HCT116 (cell line): ENCODE measurements around the gene POU2F3. TPM values are rescaled to one million over a fixed set of nuclear protein-coding genes. Genes with fewer than 3 reads are reported as not detected.

Experiments used
- ATAC-seq: fragments of 200-7000 bp; cut with Tn5 transposase; 2 replicates; pipeline ENCODE4 v1.9.1; 2020; ENCODE audit warnings: mild to moderate bottlenecking, moderate library complexity
- BruUV-seq: library from RNA; stranded (reverse); fragments of 400-500 nt; replicated peaks from 2 replicates; lab custom pipeline; 2021; lab: Mats Ljungman, UMichigan
- CTCF ChIA-PET: fragments of 300-600 bp; sonication (Branson Sonifier 250); formaldehyde crosslinking; loops from one replicate; lab custom pipeline; 2021; ENCODE audit warnings: antibody characterized with exemption; lab: Charles Lee
- POLR2A ChIA-PET: fragments of 300-600, 350-600 bp; sonication (Branson Sonifier 250); formaldehyde crosslinking; loops from one replicate; lab custom pipeline; 2021; ENCODE audit warnings: antibody characterized with exemption; lab: Charles Lee
- RAD21 ChIA-PET, 2 experiments: fragments of 300-600 bp; sonication (Branson Sonifier 250); formaldehyde crosslinking; loops; one replicate each; lab custom pipeline; 2023; ENCODE audit warnings: low total read pairs in 2 of 2; ENCODE audit not compliant: uncharacterized antibody in 2 of 2, unreplicated experiment in 2 of 2, low non-redundant PET in 1 of 2; lab: Charles Lee
- DNase-seq: peaks from one replicate; pipeline ENCODE4 v3.0.0-alpha.2; 2010; ENCODE audit warnings: low read depth, low spot score
- H2AFZ ChIP-seq: fragments of 200-600 bp; shearing (Covaris generic), sonication (generic); 2 replicates; pipeline ENCODE4 v1.6.1; 2017; ENCODE audit warnings: low read depth, mixed run types, mixed read lengths, antibody characterized with exemption, low read length; ENCODE audit not compliant: poor library complexity, severe bottlenecking
- H3K27ac ChIP-seq: 2 replicates; pipeline ENCODE4 v1.5.1; 2012; ENCODE audit warnings: low read depth, low read length
- H3K27me3 ChIP-seq: fragments of 200-600 bp; sonication (generic); 2 replicates; pipeline ENCODE4 v1.6.1; 2016; ENCODE audit warnings: mixed run types, low read length, mixed read lengths; ENCODE audit not compliant: insufficient read depth
- H3K36me3 ChIP-seq, 2 experiments: fragments of 200-500 bp in 1 of 2; fragments of 200-600 bp in 1 of 2; sonication (Bioruptor generic) in 1 of 2; sonication (generic) in 1 of 2; 2 replicates each; pipeline versions ENCODE4 v1.5.1 to v1.6.1; 2014 to 2016; ENCODE audit warnings: low read length in 2 of 2, inconsistent platforms in 1 of 2, mixed read lengths in 1 of 2, mixed run types in 1 of 2; ENCODE audit not compliant: insufficient read depth in 2 of 2, control insufficient read depth in 1 of 2
- H3K4me1 ChIP-seq, 2 experiments: fragments of 200-600 bp in 1 of 2; sonication (generic) in 1 of 2; 2 replicates each; pipeline versions ENCODE4 v1.5.1 to v1.6.1; 2012 to 2017; ENCODE audit warnings: low read length in 2 of 2, inconsistent platforms in 1 of 2, mild to moderate bottlenecking in 1 of 2, mixed read lengths in 1 of 2, mixed run types in 1 of 2, moderate library complexity in 1 of 2; ENCODE audit not compliant: insufficient read depth in 2 of 2, control insufficient read depth in 1 of 2
- H3K4me2 ChIP-seq: fragments of 200-600 bp; sonication (generic); 2 replicates; pipeline ENCODE4 v1.6.1; 2017; ENCODE audit warnings: mixed run types, low read length, mixed read lengths
- H3K4me3 ChIP-seq, 2 experiments: fragments of 200-600 bp in 1 of 2; sonication (generic) in 1 of 2; replicated peaks in 1 of 2; 2 replicates each; pipeline ENCODE4 v1.5.1; 2011 to 2016; ENCODE audit warnings: low read length in 2 of 2, control low read depth in 1 of 2, low read depth in 1 of 2, mild to moderate bottlenecking in 1 of 2, mixed read lengths in 1 of 2, mixed run types in 1 of 2
- H3K79me2 ChIP-seq: fragments of 200-600 bp; sonication (generic); 2 replicates; pipeline ENCODE4 v1.6.1; 2017; ENCODE audit warnings: mild to moderate bottlenecking, mixed run types, low read length, moderate library complexity, mixed read lengths; ENCODE audit not compliant: insufficient read depth
- H3K9ac ChIP-seq: fragments of 200-600 bp; sonication (generic); 2 replicates; pipeline ENCODE4 v1.6.1; 2016; ENCODE audit warnings: low read length, mixed read lengths
- H3K9me2 ChIP-seq: fragments of 200-600 bp; sonication (generic), shearing (Covaris generic); 2 replicates; pipeline ENCODE4 v1.6.1; 2017; ENCODE audit warnings: mixed run types, mild to moderate bottlenecking, moderate library complexity; ENCODE audit not compliant: insufficient read depth
- H3K9me3 ChIP-seq, 2 experiments: fragments of 200-500 bp in 1 of 2; fragments of 200-600 bp in 1 of 2; sonication (Bioruptor generic) in 1 of 2; sonication (generic) in 1 of 2; 2 replicates each; pipeline ENCODE4 v1.6.1; 2014 to 2017; ENCODE audit warnings: low read length in 2 of 2, mixed read lengths in 2 of 2, inconsistent platforms in 1 of 2, low read depth in 1 of 2, mild to moderate bottlenecking in 1 of 2, mixed run types in 1 of 2, moderate library complexity in 1 of 2; ENCODE audit not compliant: control insufficient read depth in 1 of 2, insufficient read depth in 1 of 2
- H4K20me1 ChIP-seq: fragments of 200-600 bp; sonication (generic), shearing (Covaris generic); 2 replicates; pipeline ENCODE4 v1.6.1; 2017; ENCODE audit warnings: mixed run types, mild to moderate bottlenecking, moderate library complexity; ENCODE audit not compliant: insufficient read depth
- ATF3 ChIP-seq: IDR thresholded peaks from 2 replicates; pipeline ENCODE4 v1.6.1; 2012
- CBX3 ChIP-seq: IDR thresholded peaks from 2 replicates; pipeline ENCODE4 v1.6.1; 2012; ENCODE audit warnings: low read depth
- CEBPB ChIP-seq: IDR thresholded peaks from 2 replicates; pipeline ENCODE4 v1.6.1; 2012; ENCODE audit warnings: low read depth
- CTCF ChIP-seq, 3 experiments: fragments of 200-600 bp in 1 of 3; sonication (generic) in 1 of 3; IDR thresholded peaks in 2 of 3; conservative IDR thresholded peaks in 1 of 3; 2 replicates each; pipeline ENCODE4 v1.5.1; 2012 to 2017; ENCODE audit warnings: low read depth in 2 of 3, low read length in 2 of 3, antibody characterized with exemption in 1 of 3, borderline replicate concordance in 1 of 3, control low read depth in 1 of 3, mild to moderate bottlenecking in 1 of 3, mixed read lengths in 1 of 3, mixed run types in 1 of 3, moderate library complexity in 1 of 3; ENCODE audit not compliant: insufficient read depth in 1 of 3
- EZH2 ChIP-seq: fragments of 200-600 bp; sonication (generic); IDR thresholded peaks from 2 replicates; pipeline ENCODE4 v1.6.1; 2017; ENCODE audit warnings: antibody characterized with exemption, mixed run types
- EZH2phosphoT487 ChIP-seq: fragments of 200-600 bp; IDR thresholded peaks from 2 replicates; pipeline ENCODE4 v1.6.1; 2018; ENCODE audit warnings: antibody characterized with exemption, borderline replicate concordance
- FOSL1 ChIP-seq: IDR thresholded peaks from 2 replicates; pipeline ENCODE4 v1.6.1; 2012; ENCODE audit warnings: low read depth
- MAX ChIP-seq: IDR thresholded peaks from 2 replicates; pipeline ENCODE4 v1.6.1; 2012
- POLR2A ChIP-seq: IDR thresholded peaks from 2 replicates; pipeline ENCODE4 v1.7.0; 2011; ENCODE audit warnings: borderline replicate concordance; ENCODE audit not compliant: insufficient read depth, insufficient read length; ENCODE audit errors: extremely low read depth
- POLR2AphosphoS5 ChIP-seq: IDR thresholded peaks from 2 replicates; pipeline ENCODE4 v1.6.1; 2011; ENCODE audit warnings: mild to moderate bottlenecking, low read depth, low read length, moderate library complexity
- REST ChIP-seq: IDR thresholded peaks from 2 replicates; pipeline ENCODE4 v1.6.1; 2012; ENCODE audit warnings: low read depth
- SIN3A ChIP-seq: IDR thresholded peaks from 2 replicates; pipeline ENCODE4 v1.6.1; 2012; ENCODE audit warnings: low read depth
- SP1 ChIP-seq: IDR thresholded peaks from 2 replicates; pipeline ENCODE4 v1.6.1; 2012; ENCODE audit warnings: low read depth
- SRF ChIP-seq: IDR thresholded peaks from 2 replicates; pipeline ENCODE4 v1.6.1; 2012; ENCODE audit warnings: low read depth
- TCF7L2 ChIP-seq: IDR thresholded peaks from 2 replicates; pipeline ENCODE4 v1.7.0; 2011; ENCODE audit warnings: borderline replicate concordance, inconsistent platforms; ENCODE audit not compliant: insufficient read depth, insufficient read length; ENCODE audit errors: extremely low read depth
- YY1 ChIP-seq: IDR thresholded peaks from 2 replicates; pipeline ENCODE4 v1.6.1; 2011; ENCODE audit warnings: low read length, low read depth, moderate library complexity, mild to moderate bottlenecking; ENCODE audit not compliant: insufficient replicate concordance; ENCODE audit errors: extremely low read depth
- ZFX ChIP-seq: fragments of 450-650 bp; IDR thresholded peaks from 2 replicates; pipeline ENCODE4 v1.6.1; 2017
- ZNF274 ChIP-seq: fragments of 200-500 bp; sonication (Bioruptor generic); IDR thresholded peaks from 2 replicates; pipeline ENCODE4 v1.6.1; 2014; ENCODE audit warnings: mild to moderate bottlenecking, low read depth, low read length, inconsistent platforms
- intact Hi-C: fragments of 100-400 bp; cut with micrococcal nuclease; formaldehyde crosslinking; loops from 2 replicates; pipeline ENCODE4 v1.10.0; 2022
- total RNA-seq: library from RNA; stranded (reverse); gene quantifications from one replicate; pipeline ENCODE4 v1.2.1, GENCODE V29; 2021; ENCODE audit not compliant: unreplicated experiment

POU2F3 gene
- total RNA-seq, 1 experiment from 2014 or later: 0.15 TPM

GRCh38 chr11:120220747-120221037, 19.2 kb upstream of the POU2F3 start:
- no peak overlapping the region for H3K4me2 ChIP-seq
- BruUV-seq: no TSS peak
- POLR2A ChIA-PET: no interaction called here

More at GRCh38 chr11:120220747-120221037, 19.2 kb upstream of the POU2F3 start:
- Histone ChIP-seq H4K20me1 (no peaks in the 10 kb centered on the region), H3K9me2 (no peaks in the 10 kb centered on the region), H3K36me3 (no peaks in the 10 kb centered on the region), H3K9me3 (no peaks in the 10 kb centered on the region), H3K4me3 (no peak overlapping the region), H3K27me3 (no peaks in the 10 kb centered on the region), H2AFZ (no peak overlapping the region), H3K27ac (no peak overlapping the region), H3K9ac (no peak overlapping the region), H3K4me1 (peaks cover 1 to 2% of the 10 kb centered on the region in 2 experiments; a peak in 1 of 4 replicates), H3K79me2 (no peaks in the 10 kb centered on the region)
- ChIA-PET CTCF (no interaction called here), RAD21 (no interaction called here)
- ATAC-seq (no peak), DNase-seq (no peak)
- TF ChIP-seq TCF7L2: no peak
- TF ChIP-seq SRF: no peak
- TF ChIP-seq EZH2phosphoT487: no peak
- TF ChIP-seq MAX: no peak
- TF ChIP-seq SIN3A: no peak
- no peak for TF ChIP-seq YY1
- no peak for TF ChIP-seq ZFX
- TF ChIP-seq CBX3: no peak
- TF ChIP-seq ZNF274: no peak
- TF ChIP-seq POLR2A: no peak
- TF ChIP-seq FOSL1: no peak
- no peak for TF ChIP-seq ATF3
- TF ChIP-seq EZH2: no peak
- no peak for TF ChIP-seq CEBPB
- no peak for TF ChIP-seq POLR2AphosphoS5
- no peak for TF ChIP-seq REST
- no peak for TF ChIP-seq SP1
- no peak for TF ChIP-seq CTCF (IDR thresholded peaks at IDR 0.05 in 2 of 3, conservative IDR thresholded peaks at IDR 0.05 in 1 of 3; ENCODE audit: borderline replicate concordance in 1 of 3, insufficient read depth in 1 of 3, low read depth in 2 of 3, low read length in 2 of 3)
- intact Hi-C loops: no loop called here
